ENCODE results near the gene SHMT1. TPM values are rescaled to one million over a fixed set of nuclear protein-coding genes. Genes with fewer than 3 reads are reported as not detected.

Gene SHMT1
- total and polyA plus RNA-seq, 2 donors: 16.1 to 34.2 TPM

Other genes with a start within 250 kb of the SHMT1 start
- gene ALKBH5, start 179.7 kb downstream of the SHMT1 start, total RNA-seq: 58.3 TPM
- 48.5 TPM for gene ALKBH5, start 179.7 kb downstream of the SHMT1 start, polyA plus RNA-seq
- 8.0 TPM for gene LLGL1, start 137.9 kb downstream of the SHMT1 start, total RNA-seq
- 8.3 TPM for gene LLGL1, start 137.9 kb downstream of the SHMT1 start, polyA plus RNA-seq
- gene FLII, start 104.8 kb downstream of the SHMT1 start, total RNA-seq: 112 TPM
- 195 TPM for gene FLII, start 104.8 kb downstream of the SHMT1 start, polyA plus RNA-seq
- 5.4 TPM for gene MIEF2, start 102.9 kb downstream of the SHMT1 start, total RNA-seq
- gene MIEF2, start 102.9 kb downstream of the SHMT1 start, polyA plus RNA-seq: 8.5 TPM
- gene TOP3A, start 48.6 kb downstream of the SHMT1 start, total RNA-seq: 22.6 TPM
- gene TOP3A, start 48.6 kb downstream of the SHMT1 start, polyA plus RNA-seq: 23.5 TPM
- 7.8 TPM for gene SMCR8, start 48.3 kb downstream of the SHMT1 start, total RNA-seq
- 7.3 TPM for gene SMCR8, start 48.3 kb downstream of the SHMT1 start, polyA plus RNA-seq
- 4.3 TPM for gene EVPLL, start 14.2 kb upstream of the SHMT1 start, total RNA-seq
- 0.25 TPM for gene EVPLL, start 14.2 kb upstream of the SHMT1 start, polyA plus RNA-seq
- gene LGALS9C, start 113.2 kb upstream of the SHMT1 start, total RNA-seq: 0.05 TPM
- 0.37 TPM for gene LGALS9C, start 113.2 kb upstream of the SHMT1 start, polyA plus RNA-seq